ENCODE data around the gene MTX1. TPM values are rescaled to one million over a fixed set of nuclear protein-coding genes. Genes with fewer than 3 reads are reported as not detected.
A peak's percentile ranks its signal among the peaks of the same experiment; 100 is the strongest.
"Not testable (repeated sequence)": the region's sequence is repeated elsewhere in the genome, so short reads cannot be mapped to it uniquely, and the experiment has no call there.

The MTX1 gene
- total RNA-seq, 2 donors from 2014 or later: 20.7 to 28.5 TPM

- H3K4me3 Mint-ChIP-seq: peak overlapping the region; percentile 31
- H3K27me3 Mint-ChIP-seq: no peaks in the 10 kb centered on the region
- H3K4me1 Mint-ChIP-seq: peaks cover 20% of the 10 kb centered on the region
- DNase-seq (no peak), ATAC-seq (no peak)
- peak overlapping the region; percentile 80 for H3K27ac Mint-ChIP-seq
- H3K9me3 ChIP-seq (ENCODE audit: control insufficient read depth, low read length, poor library complexity, severe bottlenecking): no peaks in the 10 kb centered on the region
- peaks cover 11% of the 10 kb centered on the region for H3K36me3 Mint-ChIP-seq (ENCODE audit: low read depth)
Measured at GRCh38 chr1:155187456-155187891, 21.0 kb upstream of the MTX1 start.

GRCh38 chr1:155188268-155188667 is 20.2 kb upstream of the MTX1 start:
- no peaks in the 10 kb centered on the region for H3K9me3 ChIP-seq (ENCODE audit: control insufficient read depth, low read length, poor library complexity, severe bottlenecking)
- Mint-ChIP-seq H3K27ac (peak overlapping the region; percentile 80), H3K36me3 (ENCODE audit: low read depth) (peaks cover 8% of the 10 kb centered on the region), H3K27me3 (no peaks in the 10 kb centered on the region), H3K4me3 (peak overlapping the region; percentile 64), H3K4me1 (peaks cover 20% of the 10 kb centered on the region)
- DNase-seq (peak in 1 of 3 donors; percentile 2), ATAC-seq (no peak)

- not testable (repeated sequence) for DNase-seq; H3K27me3 Mint-ChIP-seq; H3K27ac Mint-ChIP-seq; ATAC-seq; H3K9me3 ChIP-seq (ENCODE audit: control insufficient read depth, low read length, poor library complexity, severe bottlenecking); H3K4me3 Mint-ChIP-seq; H3K36me3 Mint-ChIP-seq (ENCODE audit: low read depth)
- peaks cover 31% of the 10 kb centered on the region for H3K4me1 Mint-ChIP-seq
Measured at GRCh38 chr1:155189926-155190325, 18.6 kb upstream of the MTX1 start.

- no peaks in the 10 kb centered on the region for H3K27me3 Mint-ChIP-seq
- peak overlapping the region; percentile 97 for H3K27ac Mint-ChIP-seq
- H3K9me3 ChIP-seq (ENCODE audit: control insufficient read depth, low read length, poor library complexity, severe bottlenecking): no peaks in the 10 kb centered on the region
- H3K4me1 Mint-ChIP-seq: peaks cover 32% of the 10 kb centered on the region
- ATAC-seq: no peak
- H3K4me3 Mint-ChIP-seq: no peak overlapping the region
- no peak for DNase-seq
- H3K36me3 Mint-ChIP-seq (ENCODE audit: low read depth): peaks cover 4% of the 10 kb centered on the region
Measured at GRCh38 chr1:155191904-155192303, 16.6 kb upstream of the MTX1 start.

GRCh38 chr1:155192346-155193274 is 15.9 kb upstream of the MTX1 start:
- Mint-ChIP-seq H3K27me3 (no peaks in the 10 kb centered on the region), H3K36me3 (ENCODE audit: low read depth) (peaks cover 4% of the 10 kb centered on the region), H3K4me1 (peaks cover 32% of the 10 kb centered on the region), H3K4me3 (peak overlapping the region; percentile 94), H3K27ac (peak overlapping the region; percentile 97)
- peak in 1 of 3 donors; percentile 40 for DNase-seq
- H3K9me3 ChIP-seq (ENCODE audit: control insufficient read depth, low read length, poor library complexity, severe bottlenecking): no peaks in the 10 kb centered on the region
- no peak for ATAC-seq

GRCh38 chr1:155193275-155193990 is 15.1 kb upstream of the MTX1 start:
- Mint-ChIP-seq H3K4me1 (peaks cover 29% of the 10 kb centered on the region), H3K27me3 (no peaks in the 10 kb centered on the region), H3K36me3 (ENCODE audit: low read depth) (peaks cover 2% of the 10 kb centered on the region), H3K27ac (peak overlapping the region; percentile 97), H3K4me3 (peak overlapping the region; percentile 94)
- peak; percentile 50 to 66 (median 52) for DNase-seq
- ATAC-seq: peak; percentile 20
- no peaks in the 10 kb centered on the region for H3K9me3 ChIP-seq (ENCODE audit: control insufficient read depth, low read length, poor library complexity, severe bottlenecking)

- Mint-ChIP-seq H3K4me3 (peak overlapping the region; percentile 94), H3K27ac (peak overlapping the region; percentile 97), H3K4me1 (peaks cover 29% of the 10 kb centered on the region)
- not testable (repeated sequence) for ATAC-seq; H3K36me3 Mint-ChIP-seq (ENCODE audit: low read depth); DNase-seq; H3K27me3 Mint-ChIP-seq; H3K9me3 ChIP-seq (ENCODE audit: control insufficient read depth, low read length, poor library complexity, severe bottlenecking)
Measured at GRCh38 chr1:155193991-155194240, 14.6 kb upstream of the MTX1 start.

GRCh38 chr1:155195201-155196102 is 13.0 kb upstream of the MTX1 start:
- no peaks in the 10 kb centered on the region for H3K9me3 ChIP-seq (ENCODE audit: control insufficient read depth, low read length, poor library complexity, severe bottlenecking)
- H3K4me1 Mint-ChIP-seq: peaks cover 29% of the 10 kb centered on the region
- no peak for DNase-seq
- no peaks in the 10 kb centered on the region for H3K27me3 Mint-ChIP-seq
- ATAC-seq: peak; percentile 1
- peaks cover 2% of the 10 kb centered on the region for H3K36me3 Mint-ChIP-seq (ENCODE audit: low read depth)
- peak overlapping the region; percentile 97 for H3K27ac Mint-ChIP-seq
- peak overlapping the region; percentile 94 for H3K4me3 Mint-ChIP-seq

- DNase-seq (no peak), ATAC-seq (no peak)
- Mint-ChIP-seq H3K27ac (peak overlapping the region; percentile 97), H3K4me3 (peak overlapping the region; percentile 7), H3K36me3 (ENCODE audit: low read depth) (peaks cover 2% of the 10 kb centered on the region), H3K27me3 (no peaks in the 10 kb centered on the region), H3K4me1 (peaks cover 29% of the 10 kb centered on the region)
- no peaks in the 10 kb centered on the region for H3K9me3 ChIP-seq (ENCODE audit: control insufficient read depth, low read length, poor library complexity, severe bottlenecking)
Measured at GRCh38 chr1:155196103-155196892, 12.2 kb upstream of the MTX1 start.

GRCh38 chr1:155196893-155197638 is 11.4 kb upstream of the MTX1 start:
- H3K4me1 Mint-ChIP-seq: peaks cover 27% of the 10 kb centered on the region
- H3K9me3 ChIP-seq (ENCODE audit: control insufficient read depth, low read length, poor library complexity, severe bottlenecking): no peaks in the 10 kb centered on the region
- DNase-seq (no peak), ATAC-seq (no peak)
- H3K36me3 Mint-ChIP-seq (ENCODE audit: low read depth): peaks cover 2% of the 10 kb centered on the region
- no peak overlapping the region for H3K4me3 Mint-ChIP-seq
- peak overlapping the region; percentile 97 for H3K27ac Mint-ChIP-seq
- H3K27me3 Mint-ChIP-seq: no peaks in the 10 kb centered on the region

- Mint-ChIP-seq H3K27me3 (no peaks in the 10 kb centered on the region), H3K36me3 (ENCODE audit: low read depth) (no peaks in the 10 kb centered on the region), H3K4me1 (peaks cover 21% of the 10 kb centered on the region), H3K4me3 (no peak overlapping the region), H3K27ac (peak overlapping the region; percentile 57)
- H3K9me3 ChIP-seq (ENCODE audit: control insufficient read depth, low read length, poor library complexity, severe bottlenecking): no peaks in the 10 kb centered on the region
- ATAC-seq (no peak), DNase-seq (no peak)
Measured at GRCh38 chr1:155197901-155198546, 10.5 kb upstream of the MTX1 start.

All from T-helper 17 cell (primary cell).